Transverse colon (tissue), 4 donors: ENCODE results near the gene THSD4. TPM values are rescaled to one million over a fixed set of nuclear protein-coding genes. Genes with fewer than 3 reads are reported as not detected.

Source experiments
- DNase-seq: peaks from one replicate; pipeline ENCODE4 v3.0.0-alpha.2; 2019
- H3K27ac ChIP-seq, 4 donors: fragments of 200-600 bp; sonication (generic); 2 replicates each; pipeline ENCODE4 v1.5.1; 2016 to 2018; ENCODE audit warnings: inconsistent platforms in 4 of 4
- H3K27me3 ChIP-seq: fragments of 200-600 bp; sonication (generic); 2 replicates; pipeline ENCODE4 v1.5.1; 2017; ENCODE audit warnings: inconsistent platforms
- H3K36me3 ChIP-seq, 4 donors: fragments of 200-600 bp; sonication (generic); 2 replicates each; pipeline ENCODE4 v1.5.1; 2017 to 2019; ENCODE audit warnings: inconsistent platforms in 4 of 4
- H3K4me1 ChIP-seq, 4 donors: fragments of 200-600 bp; sonication (generic); 2 replicates each; pipeline ENCODE4 v1.5.1; 2017 to 2020; ENCODE audit warnings: inconsistent platforms in 4 of 4
- H3K4me3 ChIP-seq, 4 donors: fragments of 200-600 bp; sonication (generic); 1 replicate in 1 of 4; 2 replicates in 3 of 4; pipeline versions ENCODE4 v1.5.1 to v1.6.1; 2017 to 2019; ENCODE audit warnings: inconsistent platforms in 4 of 4
- H3K9me3 ChIP-seq, 2 donors: fragments of 200-600 bp; sonication (generic); 2 replicates each; pipeline ENCODE4 v1.5.1; 2017 to 2019; ENCODE audit warnings: inconsistent platforms in 2 of 2
- CTCF ChIP-seq, 5 experiments: fragments of 200-600 bp in 3 of 5; fragments of 450-650 bp in 2 of 5; sonication (generic) in 3 of 5; IDR thresholded peaks; 1 replicate in 2 of 5; 2 replicates in 3 of 5; pipeline ENCODE4 v1.5.1; 2016 to 2017; ENCODE audit warnings: antibody characterized with exemption in 5 of 5, inconsistent platforms in 3 of 5, mild to moderate bottlenecking in 2 of 5, moderate library complexity in 1 of 5
- EP300 ChIP-seq: sonication (generic); formaldehyde crosslinking; IDR thresholded peaks from one replicate; pipeline ENCODE4 v1.6.1; 2017; ENCODE audit warnings: antibody characterized with exemption, low read depth
- POLR2A ChIP-seq: fragments of 450-650 bp; IDR thresholded peaks from one replicate; pipeline ENCODE4 v1.6.1; 2016; ENCODE audit warnings: antibody characterized with exemption, mild to moderate bottlenecking, moderate library complexity
- POLR2AphosphoS5 ChIP-seq, 3 donors: sonication (generic); formaldehyde crosslinking; IDR thresholded peaks; one replicate each; pipeline ENCODE4 v1.6.1; 2016; ENCODE audit warnings: antibody characterized with exemption in 3 of 3
- WGBS, 2 donors: methylation state at CpG; one replicate each; pipeline ENCODE4 v1.1.5; 2018; ENCODE audit warnings: low coverage in 1 of 2; 5-methylcytosine and 5-hydroxymethylcytosine counted together
- in situ Hi-C, 4 donors: fragments of 200-750 bp; cut with MboI; loops; one replicate each; pipeline versions ENCODE4 v1.15.0 to v1.15.1; 2017; ENCODE audit warnings: low sequenced_read_pairs in 3 of 4, low pct_ligation_motif_present in 1 of 4, low pct_unique_long_range_greater_than_20kb in 1 of 4
- intact Hi-C: fragments of 100-400 bp; cut with DNase I; formaldehyde crosslinking; loops from one replicate; pipeline ENCODE4 v1.15.1; 2023; ENCODE audit warnings: low total_unique reads
- total RNA-seq, 4 donors: library from RNA; depleted of rRNA; stranded (reverse); fragments of >200 nt; gene quantifications; one replicate each; pipeline ENCODE4 v1.1.0, GENCODE V29; 2016

The THSD4 gene
- total RNA-seq, 4 donors from 2014 or later, result 13.3 to 57.2 (median 47.4) TPM

- no peak for DNase-seq
- 44 to 63% methylated on average over 6 to 9 of the region's 9 CpGs for WGBS, 2 donors
- H3K9me3 ChIP-seq, result no peaks in the 10 kb centered on the region
- H3K4me1 ChIP-seq, result peaks cover 0 to 7% (median 2%) of the 10 kb centered on the region in 4 donors
- in situ Hi-C loops (no loop called here), intact Hi-C loops (no loop called here)
- H3K4me3 ChIP-seq, result no peak overlapping the region
- TF ChIP-seq POLR2AphosphoS5 (IDR thresholded peaks at IDR 0.05) (no peak), EP300 (no peak), POLR2A (no peak), CTCF (IDR thresholded peaks at IDR 0.05) (no peak)
- peak overlapping the region in 1 of 4 donors; percentile 21 for H3K27ac ChIP-seq
- no peaks in the 10 kb centered on the region for H3K36me3 ChIP-seq
- H3K27me3 ChIP-seq, result no peaks in the 10 kb centered on the region
Observed at GRCh38 chr15:71629781-71630474, 514.7 kb downstream of the THSD4 start.

GRCh38 chr15:71630475-71630809, 515.2 kb downstream of the THSD4 start:
- in situ Hi-C loops, result no loop called here

GRCh38 chr15:71632576-71633195, 517.4 kb downstream of the THSD4 start:
- Histone ChIP-seq H3K4me1 (peaks cover 0 to 7% (median 2%) of the 10 kb centered on the region in 4 donors), H3K4me3 (no peak overlapping the region), H3K9me3 (no peaks in the 10 kb centered on the region), H3K27me3 (no peaks in the 10 kb centered on the region), H3K36me3 (no peaks in the 10 kb centered on the region), H3K27ac (no peak overlapping the region)
- intact Hi-C loops (no loop called here), in situ Hi-C loops (no loop called here)
- TF ChIP-seq EP300, result no peak
- TF ChIP-seq POLR2A, result no peak
- no peak for TF ChIP-seq CTCF (IDR thresholded peaks at IDR 0.05)
- no peak for TF ChIP-seq POLR2AphosphoS5 (IDR thresholded peaks at IDR 0.05)
- no peak for DNase-seq
- 25 to 34% methylated on average over 2 to 3 of the region's 3 CpGs for WGBS, 2 donors

More at GRCh38 chr15:71630475-71630809, 515.2 kb downstream of the THSD4 start:
- no peak for DNase-seq
- Histone ChIP-seq H3K27me3 (no peaks in the 10 kb centered on the region), H3K4me3 (no peak overlapping the region), H3K36me3 (no peaks in the 10 kb centered on the region), H3K4me1 (peaks cover 0 to 7% (median 2%) of the 10 kb centered on the region in 4 donors), H3K27ac (peak overlapping the region in 1 of 4 donors; percentile 21), H3K9me3 (no peaks in the 10 kb centered on the region)
- 71% methylated on average over 2 of the region's 2 CpGs; no CpG with 5 or more reads in 1 of the 2 donors for WGBS, 2 donors
- TF ChIP-seq EP300 (no peak), POLR2AphosphoS5 (IDR thresholded peaks at IDR 0.05) (no peak), CTCF (IDR thresholded peaks at IDR 0.05) (no peak), POLR2A (no peak)
- intact Hi-C loops, result no loop called here

GRCh38 chr15:71634820-71635560, 519.7 kb downstream of the THSD4 start:
- H3K27ac ChIP-seq, result no peak overlapping the region
- no peaks in the 10 kb centered on the region for H3K9me3 ChIP-seq
- WGBS, 2 donors, result 71 to 73% methylated on average over 6 of the region's 6 CpGs
- TF ChIP-seq EP300 (no peak), POLR2AphosphoS5 (IDR thresholded peaks at IDR 0.05) (no peak), CTCF (IDR thresholded peaks at IDR 0.05) (no peak), POLR2A (no peak)
- H3K4me3 ChIP-seq, result no peak overlapping the region
- intact Hi-C loops (no loop called here), in situ Hi-C loops (no loop called here)
- peaks cover 0 to 7% (median 1%) of the 10 kb centered on the region in 4 donors for H3K4me1 ChIP-seq
- DNase-seq, result no peak
- H3K36me3 ChIP-seq, result no peaks in the 10 kb centered on the region
- H3K27me3 ChIP-seq, result no peaks in the 10 kb centered on the region
